Measurements from ENCODE around the gene TP73.

Gene TP73

DNA sequence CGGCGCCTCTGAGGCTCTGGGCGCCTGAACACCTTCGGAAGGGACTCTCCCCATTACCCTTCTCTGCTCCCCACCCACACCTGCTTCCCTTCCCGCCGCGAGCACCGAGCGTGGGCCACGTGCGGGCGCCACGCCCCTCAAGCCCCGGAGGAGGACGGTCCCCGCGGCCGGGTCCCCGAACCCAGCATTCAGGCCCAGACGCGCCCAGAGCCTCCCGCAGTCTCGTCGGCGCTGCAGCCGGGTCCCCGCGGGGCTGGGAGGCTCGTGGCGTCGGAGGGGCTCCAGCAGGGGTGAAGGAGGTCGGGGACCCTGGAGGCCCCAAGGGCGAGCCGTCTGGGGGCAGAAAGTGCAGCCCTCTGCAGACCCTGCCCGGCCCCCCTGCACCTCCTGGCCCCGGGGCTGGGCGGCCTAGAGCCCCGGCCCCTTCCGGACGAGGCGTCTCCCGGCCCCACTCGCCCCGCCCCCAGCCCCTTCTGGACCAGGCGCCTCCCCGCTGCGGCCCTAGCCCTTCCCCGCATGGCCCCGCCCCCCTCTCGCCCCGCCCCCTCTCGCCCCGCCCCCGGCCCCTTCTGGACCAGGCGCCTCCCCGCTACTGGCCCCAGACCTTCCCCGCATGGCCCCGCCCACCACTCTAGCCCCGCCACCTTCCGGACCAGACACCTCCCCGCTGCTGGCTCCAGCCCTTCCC, 119.9 kb downstream of the TP73 start:
- peak; percentile 67 to 79 for DNase-seq

DNA sequence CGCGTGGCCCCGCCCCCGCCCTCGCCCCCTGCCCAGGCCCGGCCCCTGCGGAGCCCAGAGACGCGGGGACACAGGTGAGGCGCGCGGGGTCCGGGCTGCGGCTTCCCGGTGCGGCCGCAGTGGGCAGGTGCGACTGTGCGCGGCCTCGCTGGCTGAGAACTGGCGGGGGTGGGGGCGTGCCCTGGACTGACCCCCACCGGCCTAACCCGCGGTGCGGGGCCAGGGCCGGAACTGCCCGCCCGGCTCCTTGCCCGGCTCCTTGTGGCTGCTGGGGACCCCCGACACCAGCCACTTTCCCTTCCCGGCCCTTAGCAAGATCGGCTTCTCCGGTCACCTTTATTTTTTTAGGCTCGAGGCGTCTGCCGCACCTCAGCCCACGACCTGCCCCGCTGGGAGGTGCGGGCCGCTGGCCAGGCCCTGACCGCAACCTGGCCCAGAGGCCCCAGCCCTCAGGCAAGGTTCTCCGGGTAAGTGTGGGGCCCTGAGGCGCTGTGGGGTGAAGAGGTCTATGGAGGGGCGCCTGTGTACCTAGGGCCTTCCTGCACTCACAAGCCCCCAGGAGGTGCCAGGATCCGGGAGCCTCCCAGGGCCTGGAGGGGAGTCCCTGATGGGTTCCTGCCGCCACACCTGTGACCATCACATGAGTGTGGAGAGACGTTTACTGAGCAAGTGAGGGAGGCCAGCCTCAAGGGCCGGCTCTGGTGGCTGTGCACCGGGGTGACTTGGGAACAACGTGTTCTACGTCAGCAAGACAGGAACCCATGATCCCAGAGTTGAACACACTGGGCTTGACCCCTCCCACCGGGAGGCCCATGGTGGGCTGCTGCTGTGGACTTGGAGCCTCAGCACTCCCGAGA, 120.6 kb downstream of the TP73 start, which contains the start of gene SMIM1:
SMIM1 (plus strand) TSS at position 35 of the 857 bp plus-strand sequence. CDS start 2,625 bp downstream, outside the sequence.
- no peak for DNase-seq

DNA sequence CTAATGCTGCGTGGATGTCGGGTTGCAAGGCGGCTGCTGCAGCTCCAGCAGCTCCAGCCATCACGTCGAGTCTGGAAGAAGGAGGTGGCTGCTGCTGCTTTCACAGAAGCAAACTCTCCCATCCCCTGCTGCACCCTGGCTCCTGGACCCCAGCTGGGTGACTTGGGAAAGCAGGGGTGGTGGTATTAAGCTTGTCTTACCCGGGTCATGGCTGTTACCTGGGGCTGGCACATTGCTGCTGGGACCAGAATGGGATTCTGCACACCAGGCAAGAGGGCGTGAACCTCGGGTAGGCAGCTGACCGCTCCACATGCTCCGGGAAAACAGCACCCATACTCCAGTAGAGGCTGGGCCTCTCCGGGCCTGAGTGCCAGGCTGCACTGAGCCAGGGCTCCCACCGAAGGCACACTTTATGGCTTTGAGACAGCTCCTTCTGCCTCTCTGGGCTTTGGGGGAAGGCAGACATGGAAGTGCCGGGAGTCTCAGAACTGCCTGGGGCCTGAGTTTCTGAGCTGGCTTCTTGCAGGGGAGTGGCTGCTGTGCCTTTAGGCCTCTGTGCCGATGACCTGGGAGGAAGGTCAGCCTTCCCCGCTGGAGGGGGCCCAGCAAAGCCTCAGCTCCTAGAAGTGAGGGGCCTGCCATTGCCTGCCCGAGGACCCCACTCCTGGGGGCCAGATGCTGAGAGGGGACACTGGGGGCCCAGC, 121.4 kb downstream of the TP73 start:
- DNase-seq: no peak

DNA sequence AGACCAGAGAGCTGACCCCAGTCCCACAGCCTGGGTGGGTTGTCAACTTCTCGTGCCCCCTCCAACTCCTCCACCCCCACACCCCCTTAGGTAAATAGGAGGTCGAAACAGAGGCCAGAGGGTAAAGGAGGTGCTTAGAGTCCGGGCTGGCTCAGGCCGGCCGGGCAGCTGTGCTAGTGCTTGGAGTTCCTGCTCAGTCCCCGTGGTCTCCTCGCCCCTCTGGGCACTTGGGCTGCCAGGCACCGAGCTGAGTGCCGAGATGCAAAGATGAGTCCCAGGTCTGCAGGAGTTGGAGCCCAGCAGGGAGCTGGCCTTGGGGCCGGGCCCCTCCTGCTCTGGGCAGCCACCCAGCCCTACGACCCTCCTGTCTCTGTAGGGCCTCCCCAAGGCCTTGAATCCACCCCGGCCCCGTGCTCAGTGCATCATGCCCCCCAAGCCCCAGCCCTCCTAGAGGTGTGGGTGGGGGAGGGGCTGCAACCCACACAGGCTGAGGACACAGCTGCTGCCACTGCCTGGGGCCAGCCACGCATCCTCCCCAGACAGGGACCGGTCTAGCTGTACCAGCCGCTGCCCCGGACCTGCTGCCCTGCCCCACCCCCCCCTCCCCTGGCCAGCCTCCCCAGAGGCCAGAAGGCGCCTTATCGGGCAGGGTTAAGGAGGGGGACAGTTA, 122.1 kb downstream of the TP73 start:
- no peak for DNase-seq

DNA sequence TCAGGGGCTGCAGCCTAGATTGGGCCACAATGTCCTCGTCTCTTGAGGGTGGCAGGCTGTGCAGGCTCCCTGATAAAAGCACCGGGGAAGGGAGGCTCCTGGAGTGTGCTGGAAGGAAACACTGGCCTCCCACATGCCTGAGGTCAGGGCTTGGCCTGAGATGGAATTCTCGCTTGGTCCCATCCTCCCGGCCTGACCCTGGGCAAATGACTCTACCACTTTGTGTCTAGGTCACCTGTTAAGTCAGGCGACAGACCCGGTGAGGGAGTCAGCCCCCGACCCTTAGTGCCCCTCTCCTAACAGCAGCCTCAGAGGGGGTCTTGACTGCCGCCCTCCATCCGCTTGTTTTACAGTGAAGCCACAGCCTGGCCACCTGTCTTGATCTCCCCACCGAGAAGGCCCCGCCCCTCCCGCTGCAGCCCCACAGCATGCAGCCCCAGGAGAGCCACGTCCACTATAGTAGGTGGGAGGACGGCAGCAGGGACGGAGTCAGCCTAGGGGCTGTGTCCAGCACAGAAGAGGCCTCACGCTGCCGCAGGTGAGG, 122.7 kb downstream of the TP73 start:
- DNase-seq: no peak

DNA sequence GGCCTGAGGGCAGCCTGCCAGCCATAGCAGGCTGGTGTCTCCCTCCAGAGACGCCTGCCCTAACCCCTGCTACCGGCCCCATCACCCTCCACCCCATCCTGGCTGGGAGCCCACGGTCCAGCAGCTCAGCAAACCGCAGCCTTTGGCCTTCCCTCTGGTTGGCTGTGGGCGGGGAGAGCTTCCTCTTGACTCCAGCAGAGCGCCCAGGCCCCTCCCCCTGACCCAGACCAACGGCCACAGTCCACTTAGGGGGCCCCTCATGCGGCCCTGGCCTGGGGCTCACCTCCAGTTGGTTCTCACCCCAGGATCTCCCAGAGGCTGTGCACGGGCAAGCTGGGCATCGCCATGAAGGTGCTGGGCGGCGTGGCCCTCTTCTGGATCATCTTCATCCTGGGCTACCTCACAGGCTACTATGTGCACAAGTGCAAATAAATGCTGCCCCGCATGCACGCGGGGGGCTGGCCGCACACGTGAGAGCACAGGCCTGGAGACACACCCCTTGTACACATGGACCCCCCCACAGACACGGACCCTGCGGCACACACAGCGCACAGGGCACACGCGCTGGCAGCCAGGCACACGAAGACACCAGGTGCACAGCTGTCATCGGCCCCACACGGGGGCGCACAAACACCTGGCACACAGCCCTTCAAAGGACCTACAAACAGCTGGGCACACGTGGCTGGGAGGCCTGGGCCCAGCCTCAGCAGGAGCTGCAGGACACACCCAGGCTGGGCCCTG, 123.3 kb downstream of the TP73 start:
- DNase-seq: no peak

DNA sequence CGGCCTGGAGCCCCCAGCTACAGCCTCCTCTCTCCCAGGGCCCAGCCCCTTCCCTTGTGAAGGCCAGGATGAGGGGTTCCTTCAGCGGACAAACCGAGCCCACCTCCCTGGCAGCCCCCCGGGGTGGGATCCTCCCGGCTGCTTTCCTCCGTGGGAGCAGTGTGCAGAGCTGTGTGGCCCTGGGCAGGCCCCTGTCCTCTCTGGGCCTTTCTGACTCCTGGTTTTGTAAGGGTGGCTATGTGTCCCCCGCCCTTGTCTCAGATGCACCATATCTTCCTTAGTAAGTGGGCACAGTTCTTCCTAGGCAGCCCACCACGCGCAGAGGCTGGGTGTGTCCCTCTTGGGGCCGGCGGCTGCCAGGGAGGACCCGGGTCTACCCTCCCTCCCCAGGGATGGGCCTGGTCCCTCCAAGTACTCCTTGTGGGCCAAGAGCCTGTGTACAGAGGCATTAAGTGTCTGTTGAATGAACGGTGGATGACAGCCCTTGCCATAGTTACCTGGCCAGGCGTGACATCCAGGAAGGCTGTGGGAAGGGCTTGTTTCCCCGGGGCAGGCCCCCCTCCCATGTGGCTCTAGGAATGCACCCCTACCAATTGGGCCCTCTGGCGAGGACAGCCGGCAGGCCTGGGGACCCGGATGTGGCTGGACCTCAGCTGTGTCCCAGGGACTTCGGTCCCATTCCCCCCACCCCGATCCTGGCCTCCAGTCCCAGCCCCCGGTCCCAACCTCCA, 124.1 kb downstream of the TP73 start:
- no peak for DNase-seq

DNA sequence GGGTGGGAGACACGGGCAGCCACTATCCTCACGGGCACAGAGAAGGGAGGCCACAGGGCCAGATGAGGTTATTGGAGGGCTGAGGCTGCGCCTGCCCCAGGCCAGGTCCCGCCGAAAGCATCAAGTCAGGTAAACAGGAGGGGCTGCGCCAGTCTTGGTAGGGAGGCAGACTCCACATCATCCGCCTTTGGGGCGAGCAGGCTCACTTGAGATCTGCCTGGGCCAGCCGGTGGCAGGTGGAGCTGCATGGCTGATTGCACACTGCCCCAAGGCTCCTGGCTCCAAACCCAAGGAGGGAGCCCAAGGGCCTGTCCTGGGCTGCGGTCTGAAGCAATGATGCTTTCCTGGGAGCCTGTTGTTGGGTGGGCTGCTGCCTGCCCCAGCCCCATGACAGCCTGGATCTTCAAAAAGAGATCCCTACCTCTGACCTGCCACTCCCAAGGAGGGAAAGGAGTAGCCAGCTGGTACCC, 124.8 kb downstream of the TP73 start:
- DNase-seq: no peak

DNA sequence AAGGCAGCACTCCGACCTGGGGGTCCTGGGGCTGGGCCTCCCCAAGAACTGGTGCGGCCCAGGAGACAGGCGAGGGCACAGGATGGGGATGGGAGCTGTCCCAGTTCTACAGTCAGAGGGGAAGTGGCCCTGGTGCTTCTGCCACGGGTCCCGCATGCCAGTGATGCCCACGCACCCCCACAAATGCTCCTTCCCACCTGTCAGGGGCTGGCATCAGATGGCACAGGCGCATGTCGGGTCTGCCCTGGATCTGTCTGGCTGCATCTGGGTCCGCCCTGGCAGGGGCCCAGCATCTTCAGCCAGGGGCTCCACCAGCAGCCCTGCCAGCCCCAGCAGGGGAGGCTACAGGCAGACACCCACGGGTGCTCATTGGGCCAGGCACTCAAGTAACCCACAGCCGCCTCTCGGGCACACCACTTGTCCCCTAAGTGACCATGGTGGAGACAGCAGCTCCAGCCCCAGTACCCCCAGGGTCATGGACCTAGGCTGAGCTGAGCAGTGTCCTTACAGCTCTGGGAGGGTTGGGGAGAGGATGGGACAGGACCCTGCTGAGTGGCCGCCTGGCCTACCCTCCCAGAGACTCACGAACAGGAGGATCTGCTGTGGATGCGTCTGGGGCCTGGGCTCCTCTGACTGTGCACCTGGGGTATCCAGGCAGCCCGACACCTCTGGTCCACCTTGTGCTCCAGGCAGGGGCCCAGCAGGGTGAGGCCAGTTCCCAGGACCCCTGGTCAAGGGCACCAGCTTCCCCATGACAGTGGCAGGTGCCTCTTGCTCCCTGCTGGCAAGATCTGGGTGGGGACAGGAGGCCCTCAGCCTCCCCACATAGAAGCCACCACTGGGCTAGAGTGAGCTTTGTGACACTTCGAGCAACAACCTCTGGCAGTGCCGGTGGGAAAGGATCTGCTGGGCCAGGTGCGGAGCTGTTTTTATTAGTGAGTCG, 125.6 kb downstream of the TP73 start:
- DNase-seq: no peak

DNA sequence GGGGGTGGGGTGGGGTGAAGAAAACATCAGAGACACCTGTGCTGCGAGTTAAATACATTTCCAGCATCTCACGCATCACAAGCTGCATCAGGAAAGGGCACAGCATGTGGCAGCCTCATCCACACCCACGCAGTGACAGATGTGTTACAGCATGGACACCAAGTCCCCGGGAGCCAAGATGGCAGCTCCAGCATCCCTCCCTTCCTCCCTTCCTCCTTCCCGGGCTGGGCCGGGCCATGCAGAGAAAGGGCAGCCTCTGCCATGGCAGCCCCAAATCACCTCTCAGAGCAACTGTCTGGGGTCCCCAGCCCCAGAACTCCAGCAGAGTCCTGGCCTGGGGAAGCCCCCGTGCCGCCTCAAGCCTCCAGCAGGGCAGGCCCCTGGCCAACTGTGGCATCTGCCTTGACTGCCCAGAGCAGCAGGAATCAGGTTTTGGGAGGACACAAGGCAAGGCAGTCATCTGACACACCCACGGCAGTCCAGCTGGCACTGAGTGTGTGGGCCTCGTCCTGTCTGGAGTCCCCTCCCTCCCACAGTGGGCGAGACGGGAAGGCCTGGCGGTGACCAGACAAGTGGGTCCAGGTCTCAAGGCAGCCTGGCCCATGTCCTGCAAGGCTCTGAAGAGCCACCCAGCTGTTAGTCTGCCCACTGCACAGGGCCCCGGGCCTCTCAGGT, 126.4 kb downstream of the TP73 start:
- DNase-seq: no peak

DNA sequence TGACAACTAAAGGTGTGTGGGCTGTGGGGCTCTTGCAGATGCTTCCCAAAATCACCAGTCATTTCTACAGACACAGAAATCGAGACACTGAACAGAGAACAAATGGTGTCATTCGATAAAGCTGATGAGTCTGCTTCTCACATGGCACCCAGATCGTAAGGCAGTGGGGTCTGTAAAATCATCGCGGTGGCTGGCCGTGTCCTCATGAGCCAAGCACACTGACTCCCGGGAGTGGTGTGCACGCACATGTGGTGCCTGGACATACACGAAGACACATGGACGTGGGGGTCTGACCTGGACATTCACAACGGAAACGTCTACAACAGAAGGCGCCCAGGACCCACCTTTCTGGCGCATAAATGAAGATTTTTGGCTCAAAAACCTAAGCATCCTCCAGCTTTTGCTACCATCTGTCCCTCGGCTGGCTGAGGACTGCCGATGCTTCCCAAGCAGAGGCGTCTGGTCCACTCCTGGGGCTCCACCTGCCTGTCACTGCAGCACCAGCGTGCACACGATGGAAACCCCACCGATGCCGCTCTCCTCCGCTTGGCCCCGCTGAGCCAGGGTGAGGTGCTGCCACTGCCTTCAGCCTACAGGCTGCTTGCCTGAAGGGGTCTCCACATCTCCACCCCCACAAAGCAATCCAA, 127.1 kb downstream of the TP73 start:
- DNase-seq: no peak

DNA sequence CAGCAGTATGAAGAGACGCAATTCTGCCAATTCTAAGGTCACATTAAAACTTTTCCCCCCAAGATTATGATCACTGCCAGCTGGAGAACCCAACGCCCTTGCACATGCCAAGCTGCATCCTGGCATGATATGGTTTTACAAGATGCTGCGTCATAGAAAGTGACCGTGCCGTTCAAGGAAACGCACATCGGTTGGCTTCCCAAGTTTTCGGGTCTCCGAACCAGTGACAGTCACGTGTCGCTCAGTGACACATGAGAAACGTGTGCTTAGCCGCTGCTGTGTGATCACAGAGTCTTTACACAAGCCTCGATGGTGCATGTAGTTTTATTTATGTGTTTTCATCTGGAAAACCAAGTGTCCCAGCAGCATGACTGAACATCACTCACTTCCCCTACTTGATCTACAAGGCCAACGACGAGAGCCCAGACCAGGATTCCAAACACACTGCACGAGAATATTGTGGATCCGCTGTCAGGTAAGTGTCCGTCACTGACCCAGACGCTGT, 127.6 kb downstream of the TP73 start:
- DNase-seq: no peak

DNA sequence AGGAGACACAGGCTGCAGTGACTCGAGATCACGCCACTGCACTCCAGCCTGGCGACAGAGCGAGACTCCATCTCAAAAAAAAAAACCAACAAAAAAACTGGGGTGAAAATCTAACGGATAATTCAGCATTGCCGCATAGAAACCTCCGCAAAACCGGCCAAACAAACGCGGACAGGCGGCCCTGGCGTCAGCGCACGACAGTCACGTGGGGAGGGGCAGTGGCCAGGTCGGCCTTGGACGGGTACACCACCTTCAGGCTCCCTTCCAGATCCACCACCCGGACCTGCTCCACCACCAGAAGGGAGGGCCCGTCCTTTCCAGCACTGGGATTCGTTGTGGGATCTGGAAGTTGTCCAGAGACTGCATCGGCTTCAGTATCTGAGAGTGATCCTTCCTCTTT, 128.6 kb downstream of the TP73 start:
- DNase-seq: no peak

DNA sequence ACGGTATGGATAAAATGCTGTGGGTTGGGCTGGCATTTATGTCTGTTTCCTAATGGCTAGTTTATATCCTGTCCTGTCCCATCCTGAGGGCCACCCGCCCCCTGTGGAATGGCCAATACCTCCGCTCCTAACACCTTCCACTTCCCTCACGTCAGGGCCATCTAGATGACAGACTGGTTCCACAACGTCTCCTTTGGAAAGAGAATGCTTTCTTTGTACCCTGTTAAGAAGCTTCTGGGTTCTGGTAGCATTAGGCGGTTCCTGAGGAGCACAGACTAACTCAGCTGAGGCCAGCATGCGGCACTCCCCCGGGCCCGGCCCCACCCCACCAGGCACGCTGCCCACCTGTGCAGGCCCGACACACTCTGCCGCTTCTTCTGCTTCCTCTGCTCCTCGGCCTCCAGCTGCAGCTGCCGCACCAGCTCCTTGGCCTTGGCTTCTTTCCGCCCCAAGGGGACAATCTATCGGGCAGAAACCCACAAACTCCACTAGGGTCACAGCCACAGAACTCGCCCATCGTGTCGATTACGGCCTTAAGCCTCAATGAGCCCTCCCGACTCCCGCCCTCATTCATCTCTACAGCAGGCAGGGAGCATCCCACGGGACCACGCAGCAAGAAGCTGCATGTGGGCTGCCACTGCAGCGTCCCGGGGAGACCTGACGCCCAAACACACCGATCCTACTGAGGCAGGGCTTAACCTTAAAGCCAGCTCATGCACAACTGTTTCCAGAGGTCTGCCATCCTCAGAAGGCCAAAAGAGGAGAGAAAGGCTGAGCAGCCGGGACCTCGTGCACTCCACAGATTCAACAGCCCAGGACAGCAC, 131.5 kb downstream of the TP73 start:
- DNase-seq: no peak

DNA sequence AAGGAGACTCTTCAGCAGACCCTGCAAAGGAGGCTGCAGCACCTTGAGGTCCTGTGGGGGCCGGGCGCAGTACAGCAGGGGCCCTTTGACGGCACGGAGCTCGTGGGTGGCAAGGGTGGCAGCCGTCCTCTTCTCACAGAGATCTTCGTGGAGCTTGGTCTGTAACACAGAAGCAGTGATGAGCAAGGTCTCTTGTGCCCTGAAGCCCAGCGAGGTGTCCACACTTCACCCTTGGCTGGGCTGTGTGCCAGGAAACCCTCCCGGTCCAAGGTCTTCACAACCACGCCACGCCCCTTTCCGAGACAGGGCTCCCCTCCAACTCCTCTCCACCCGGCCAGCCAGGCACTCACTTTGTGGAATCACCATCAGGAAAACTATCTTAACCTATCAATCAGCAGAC, 132.7 kb downstream of the TP73 start:
- no peak for DNase-seq

DNA sequence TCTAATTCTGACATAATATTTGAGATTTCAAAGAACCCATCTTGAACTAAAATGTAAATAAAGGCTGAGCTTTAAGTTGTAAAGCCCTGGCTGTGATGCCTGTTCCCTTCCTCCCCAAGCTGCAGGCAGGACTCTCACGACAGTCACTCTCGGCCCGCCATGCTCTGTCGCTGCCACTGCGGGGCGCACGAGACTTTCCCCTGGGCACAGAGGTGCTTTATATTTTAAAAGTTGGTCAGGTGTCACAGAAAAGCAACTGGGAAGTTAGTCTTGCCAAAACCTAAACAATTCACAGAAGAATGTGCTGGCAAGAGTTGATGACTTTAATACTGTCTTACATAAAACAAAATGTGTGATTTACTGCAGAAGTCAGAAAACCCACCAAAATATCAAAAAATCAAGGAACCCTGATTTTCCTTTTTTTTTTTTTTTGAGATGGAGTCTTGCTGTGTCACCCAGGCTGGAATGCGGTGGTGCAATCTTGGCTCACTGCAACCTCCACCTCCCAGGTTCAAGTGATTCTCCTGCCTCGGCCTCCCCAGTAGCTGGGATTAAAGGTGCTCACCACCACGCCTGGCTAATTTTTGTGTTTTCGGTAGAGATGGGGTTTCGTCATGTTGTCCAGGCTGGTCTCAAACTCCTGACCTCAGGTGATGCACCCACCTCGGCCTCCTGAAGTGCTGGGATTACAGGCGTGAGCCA, 133.3 kb downstream of the TP73 start:
- DNase-seq: peak; percentile 44 to 75

All from Kasumi-1 (cell line).